Stomach (tissue), 4 donors: ENCODE results near the gene ADGRL3.

ENCODE experiments used
- CTCF ChIP-seq, 7 experiments: fragments of 450-650 bp in 4 of 7; fragments of 200-600 bp in 3 of 7; sonication (generic) in 3 of 7; IDR thresholded peaks; one replicate each; pipeline ENCODE4 v1.5.1; 2016 to 2019; ENCODE audit warnings: antibody characterized with exemption in 7 of 7, control low read depth in 2 of 7, mild to moderate bottlenecking in 1 of 7
- POLR2A ChIP-seq, 4 donors: fragments of 450-650 bp; IDR thresholded peaks; one replicate each; pipeline ENCODE4 v1.6.1; 2016; ENCODE audit warnings: antibody characterized with exemption in 4 of 4, control low read depth in 2 of 4, mild to moderate bottlenecking in 1 of 4, moderate library complexity in 1 of 4

DNA sequence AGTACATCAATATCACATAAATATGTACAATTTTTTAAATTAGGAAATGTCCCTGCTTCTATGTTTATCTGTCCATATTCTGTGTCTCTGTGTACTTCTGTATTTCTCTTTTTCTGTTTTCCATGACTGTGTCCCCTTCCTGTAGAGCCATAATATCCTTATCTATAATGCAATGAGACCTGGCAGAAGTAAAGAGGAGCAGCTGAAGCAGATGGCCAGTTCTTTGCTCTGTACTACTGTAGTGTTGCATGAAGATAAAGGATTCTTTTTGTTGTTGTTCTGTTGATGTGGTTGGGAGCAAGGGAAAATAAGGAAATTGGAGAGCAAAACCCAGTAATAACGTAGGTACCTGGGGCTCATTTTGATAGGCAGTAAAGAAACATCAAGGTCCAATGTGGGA is 301.7 kb downstream of the ADGRL3 start:
- no peak for TF ChIP-seq CTCF (IDR thresholded peaks at IDR 0.05)
- no peak for TF ChIP-seq POLR2A (IDR thresholded peaks at IDR 0.05)
